ENCODE data around the gene MPDU1.

GRCh38 chr17:7586673-7587419 is 3.2 kb downstream of the MPDU1 start:
- TF ChIP-seq TAF1 (IDR thresholded peaks at IDR 0.05; ENCODE audit: low read depth) (no peak), FOXM1 (IDR thresholded peaks at IDR 0.05; ENCODE audit: borderline replicate concordance, low read depth) (no peak), ZBTB7A (IDR thresholded peaks at IDR 0.05; ENCODE audit: low read depth) (no peak)
